Epithelial cell of esophagus (primary cell): ENCODE results near the gene RNF19B.
A peak's percentile ranks its signal among the peaks of the same experiment; 100 is the strongest.

ENCODE experiments used
- DNase-seq: peaks from one replicate; pipeline ENCODE4 v3.0.0; 2010; ENCODE audit warnings: low read depth
- H3K4me3 ChIP-seq: 2 replicates; pipeline ENCODE4 v1.5.1; 2011; ENCODE audit warnings: mild to moderate bottlenecking, low read length, control low read depth
- TF ChIP-seq, protein P1 (sequence below): IDR thresholded peaks from 2 replicates; pipeline ENCODE4 v1.5.1; 2011; ENCODE audit warnings: low read depth, mild to moderate bottlenecking, low read length, control low read depth, inconsistent platforms; ENCODE audit not compliant: insufficient read depth; ENCODE audit errors: missing control alignments

Gene RNF19B

DNA sequence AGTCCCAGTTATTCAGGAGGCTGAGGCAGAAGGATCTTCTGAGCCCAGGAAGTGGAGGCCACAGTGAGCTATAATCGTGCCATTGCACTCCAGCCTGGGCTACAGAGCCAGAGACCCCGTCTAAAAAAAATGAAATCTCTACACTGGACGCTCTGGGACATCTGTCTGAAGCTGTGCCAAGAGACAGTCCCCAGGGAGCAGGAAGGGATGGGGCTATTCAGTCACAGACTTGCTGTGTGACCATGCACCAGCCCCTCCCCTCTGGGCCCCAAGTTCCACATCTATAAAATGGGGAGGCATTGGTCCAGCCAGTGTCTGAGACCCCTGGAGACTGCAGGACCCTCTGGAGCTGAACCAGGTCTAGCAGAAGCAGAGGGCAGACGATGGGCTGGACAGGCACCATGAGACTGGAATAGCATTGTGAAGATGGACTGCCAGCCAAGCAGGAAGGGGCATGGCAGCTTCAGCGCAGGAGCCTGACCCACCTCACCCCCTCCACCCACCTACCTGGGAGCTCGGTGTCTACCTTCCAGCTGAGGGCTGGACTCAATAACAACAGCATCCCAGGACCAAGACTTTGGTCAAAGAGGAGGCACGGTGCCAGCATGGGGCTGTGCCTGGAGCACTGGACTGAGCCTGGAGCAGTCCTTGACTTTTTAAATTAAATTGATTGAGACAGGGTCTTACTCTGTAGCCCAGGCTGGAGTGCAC is 64.9 kb downstream of the RNF19B start:
- DNase-seq = no peak
- TF ChIP-seq, protein P1, sequence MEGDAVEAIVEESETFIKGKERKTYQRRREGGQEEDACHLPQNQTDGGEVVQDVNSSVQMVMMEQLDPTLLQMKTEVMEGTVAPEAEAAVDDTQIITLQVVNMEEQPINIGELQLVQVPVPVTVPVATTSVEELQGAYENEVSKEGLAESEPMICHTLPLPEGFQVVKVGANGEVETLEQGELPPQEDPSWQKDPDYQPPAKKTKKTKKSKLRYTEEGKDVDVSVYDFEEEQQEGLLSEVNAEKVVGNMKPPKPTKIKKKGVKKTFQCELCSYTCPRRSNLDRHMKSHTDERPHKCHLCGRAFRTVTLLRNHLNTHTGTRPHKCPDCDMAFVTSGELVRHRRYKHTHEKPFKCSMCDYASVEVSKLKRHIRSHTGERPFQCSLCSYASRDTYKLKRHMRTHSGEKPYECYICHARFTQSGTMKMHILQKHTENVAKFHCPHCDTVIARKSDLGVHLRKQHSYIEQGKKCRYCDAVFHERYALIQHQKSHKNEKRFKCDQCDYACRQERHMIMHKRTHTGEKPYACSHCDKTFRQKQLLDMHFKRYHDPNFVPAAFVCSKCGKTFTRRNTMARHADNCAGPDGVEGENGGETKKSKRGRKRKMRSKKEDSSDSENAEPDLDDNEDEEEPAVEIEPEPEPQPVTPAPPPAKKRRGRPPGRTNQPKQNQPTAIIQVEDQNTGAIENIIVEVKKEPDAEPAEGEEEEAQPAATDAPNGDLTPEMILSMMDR = no peak
- H3K4me3 ChIP-seq = peak overlapping the region; percentile 82

DNA sequence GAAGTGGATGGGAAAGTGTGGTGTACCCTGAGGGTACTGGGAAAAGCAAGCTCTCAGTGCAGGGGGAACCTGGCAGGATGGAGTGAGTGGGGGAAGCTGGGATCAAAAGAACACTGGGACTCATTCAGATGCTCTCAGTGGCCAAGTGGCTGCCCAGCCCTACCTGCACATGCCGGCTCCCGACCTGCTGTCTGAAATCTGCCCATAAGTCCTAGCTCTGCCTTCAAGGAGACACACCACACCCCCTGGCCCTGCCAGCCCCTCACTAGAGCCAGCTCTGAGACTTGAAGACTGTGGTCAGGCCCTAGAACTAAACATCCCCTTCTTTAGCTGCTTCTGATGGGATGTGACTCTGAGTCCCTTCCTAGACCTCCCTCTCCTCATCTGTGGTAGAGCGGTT is 65.7 kb downstream of the RNF19B start:
- DNase-seq = no peak
- TF ChIP-seq, protein P1 = no peak
- H3K4me3 ChIP-seq = no peak overlapping the region

DNA sequence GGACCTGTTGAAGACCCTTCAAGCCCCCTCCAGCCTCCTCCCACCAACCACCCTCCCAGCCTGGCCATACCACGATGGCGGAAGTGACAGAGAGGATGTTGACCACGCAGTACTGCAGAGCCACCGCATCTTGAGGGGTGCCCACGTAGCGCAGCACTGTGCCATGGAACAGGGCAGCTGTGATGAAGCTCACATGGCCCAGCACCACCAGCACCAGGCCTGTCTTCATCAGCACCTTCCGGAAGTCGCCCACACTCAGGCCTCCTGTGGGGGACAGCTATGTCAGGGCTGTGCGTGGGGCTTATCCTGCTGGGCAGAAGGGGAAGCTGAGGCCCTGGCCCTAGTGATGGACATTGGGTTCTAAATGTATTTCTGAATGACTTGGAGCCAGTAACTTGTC is 66.6 kb downstream of the RNF19B start:
- no peak for DNase-seq
- TF ChIP-seq, protein P1 = no peak

GRCh38 chr1:32897082-32898049 is 67.2 kb downstream of the RNF19B start:
- TF ChIP-seq, protein P1 = no peak
- H3K4me3 ChIP-seq = no peak overlapping the region
- DNase-seq = peak; percentile 84

More for the DNA sequence above, 66.6 kb downstream of the RNF19B start:
- no peak overlapping the region for H3K4me3 ChIP-seq

- H3K4me3 ChIP-seq = no peak overlapping the region
- TF ChIP-seq, protein P1 = no peak
- no peak for DNase-seq
Measured at GRCh38 chr1:32896451-32896850, 68.2 kb downstream of the RNF19B start.

DNA sequence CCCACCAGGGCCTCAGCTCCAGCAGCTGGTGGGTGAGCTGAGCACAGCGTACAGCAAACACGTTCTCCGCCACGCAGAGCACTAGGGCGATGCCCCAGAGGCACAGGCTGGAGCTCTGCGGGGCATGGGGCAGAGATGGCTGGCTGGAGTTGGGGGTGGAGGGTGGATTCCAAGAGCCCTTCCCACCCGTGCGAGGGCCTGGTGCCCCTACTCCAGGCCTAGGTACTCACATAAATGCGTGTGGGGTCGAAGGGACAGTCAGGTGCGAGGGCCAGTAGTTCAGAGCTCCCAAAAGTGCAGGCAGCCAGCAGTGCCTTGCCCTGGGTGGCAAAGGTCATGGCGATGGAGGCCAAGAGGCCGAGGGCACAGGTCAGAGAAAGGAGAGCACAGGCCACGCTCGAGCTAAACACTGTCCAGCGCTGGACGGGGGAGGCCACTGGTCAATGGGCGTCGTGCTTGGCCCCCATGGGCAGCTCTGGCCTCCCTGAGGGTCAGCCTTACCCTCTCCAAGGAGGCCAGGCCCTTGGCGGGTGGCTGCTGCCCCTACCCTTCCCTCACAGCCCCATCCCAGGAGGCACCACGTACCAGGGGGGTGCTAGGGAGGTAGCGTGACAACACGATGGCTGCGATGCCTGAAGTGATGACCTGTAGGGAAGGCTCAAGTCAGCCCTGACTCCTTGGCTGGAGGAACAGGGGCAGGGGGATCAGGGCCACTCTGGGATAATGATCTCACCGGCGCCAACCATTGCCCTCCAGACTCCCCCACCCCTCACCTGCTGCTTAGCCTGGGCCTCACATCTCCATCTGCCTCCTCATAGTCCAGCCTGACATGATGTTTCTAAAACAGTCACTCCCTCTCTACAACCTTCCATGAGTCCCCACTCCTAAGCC is 69.0 kb downstream of the RNF19B start:
- DNase-seq = no peak
- TF ChIP-seq, protein P1 = no peak
- no peak overlapping the region for H3K4me3 ChIP-seq
